Measurements from ENCODE around the gene RAB3IL1. TPM values are rescaled to one million over a fixed set of nuclear protein-coding genes. Genes with fewer than 3 reads are reported as not detected.

The RAB3IL1 gene
- total RNA-seq, 1 experiment from 2014 or later, result 18.1 TPM

DNA sequence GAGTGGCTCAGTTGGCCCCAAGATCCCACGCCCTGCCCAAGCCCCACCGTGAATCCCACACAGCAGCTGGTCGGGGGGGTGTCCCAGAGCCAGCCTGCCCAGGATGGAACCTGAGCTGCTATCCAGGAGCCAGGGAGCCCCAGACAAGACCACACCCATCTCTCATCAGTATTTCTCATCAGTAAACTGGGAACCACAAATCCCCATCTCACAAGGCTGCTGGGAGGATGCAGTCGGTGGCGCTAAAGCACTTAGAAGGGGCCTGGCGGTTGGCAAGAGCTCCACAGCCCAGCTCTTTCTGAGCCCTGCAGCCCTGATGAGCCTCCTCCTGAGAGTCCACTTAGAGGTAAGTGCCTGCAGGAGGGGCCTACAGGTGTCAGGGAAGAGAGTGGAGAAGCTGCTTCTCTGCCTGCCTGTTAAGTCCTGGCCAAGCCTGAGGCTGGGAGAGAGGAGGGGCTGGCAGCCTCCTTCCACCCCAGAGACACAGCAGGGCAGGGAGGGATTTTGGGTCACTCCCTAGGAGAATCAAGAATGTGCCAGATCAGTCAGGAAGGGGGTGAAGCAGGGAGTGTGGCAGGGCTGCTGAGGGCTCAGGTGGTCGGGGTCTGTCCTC lies 32.1 kb downstream of the RAB3IL1 start:
- no peak overlapping the region for H2AFZ ChIP-seq (ENCODE audit: low read depth, low read length, poor library complexity, severe bottlenecking)
- no peak overlapping the region for H3K9ac ChIP-seq (ENCODE audit: low read length)
- ATAC-seq, result no peak
- no peak for DNase-seq (ENCODE audit: low read depth, low spot score)
- RAD21 ChIA-PET (ENCODE audit: low non-redundant PET in 1 of 2, low total read pairs in 2 of 2, uncharacterized antibody in 2 of 2, unreplicated experiment in 2 of 2), result no interaction called here
- CTCF ChIA-PET, result interaction anchor here (0.8 to 2.0 kb wide), 3 partner anchors 14 to 88 kb away, joined by 3 to 4 read pairs (median 3); no protein-coding TSS in a partner anchor
- no peaks in the 10 kb centered on the region for H3K9me2 ChIP-seq (ENCODE audit: insufficient read depth)
- POLR2A ChIA-PET, result no interaction called here
- H3K4me3 ChIP-seq (replicated peaks in 1 of 2; ENCODE audit: low read depth in 1 of 2, low read length in 2 of 2), result no peak overlapping the region
- H3K27me3 ChIP-seq (ENCODE audit: insufficient read depth, low read length), result no peaks in the 10 kb centered on the region
- TF ChIP-seq CEBPB (IDR thresholded peaks at IDR 0.05; ENCODE audit: low read depth) (no peak), EGR1 (IDR thresholded peaks at IDR 0.05; ENCODE audit: low read depth) (no peak), SRF (IDR thresholded peaks at IDR 0.05; ENCODE audit: low read depth) (no peak), JUND (IDR thresholded peaks at IDR 0.05) (no peak), RAD21 (IDR thresholded peaks at IDR 0.05; ENCODE audit: low read depth) (no peak), SIN3A (IDR thresholded peaks at IDR 0.05; ENCODE audit: low read depth) (no peak), SP1 (IDR thresholded peaks at IDR 0.05; ENCODE audit: low read depth) (no peak), EZH2phosphoT487 (IDR thresholded peaks at IDR 0.05; ENCODE audit: borderline replicate concordance) (no peak), ELF1 (IDR thresholded peaks at IDR 0.05; ENCODE audit: borderline replicate concordance, low read depth) (no peak), ZFX (IDR thresholded peaks at IDR 0.05) (no peak), EZH2 (IDR thresholded peaks at IDR 0.05) (no peak), FOSL1 (IDR thresholded peaks at IDR 0.05; ENCODE audit: low read depth) (no peak), POLR2AphosphoS5 (IDR thresholded peaks at IDR 0.05; ENCODE audit: low read depth, low read length) (no peak), CBX3 (IDR thresholded peaks at IDR 0.05; ENCODE audit: low read depth) (no peak), YY1 (IDR thresholded peaks at IDR 0.05; ENCODE audit: extremely low read depth, insufficient replicate concordance, low read depth, low read length) (no peak)
- TF ChIP-seq, protein P1, sequence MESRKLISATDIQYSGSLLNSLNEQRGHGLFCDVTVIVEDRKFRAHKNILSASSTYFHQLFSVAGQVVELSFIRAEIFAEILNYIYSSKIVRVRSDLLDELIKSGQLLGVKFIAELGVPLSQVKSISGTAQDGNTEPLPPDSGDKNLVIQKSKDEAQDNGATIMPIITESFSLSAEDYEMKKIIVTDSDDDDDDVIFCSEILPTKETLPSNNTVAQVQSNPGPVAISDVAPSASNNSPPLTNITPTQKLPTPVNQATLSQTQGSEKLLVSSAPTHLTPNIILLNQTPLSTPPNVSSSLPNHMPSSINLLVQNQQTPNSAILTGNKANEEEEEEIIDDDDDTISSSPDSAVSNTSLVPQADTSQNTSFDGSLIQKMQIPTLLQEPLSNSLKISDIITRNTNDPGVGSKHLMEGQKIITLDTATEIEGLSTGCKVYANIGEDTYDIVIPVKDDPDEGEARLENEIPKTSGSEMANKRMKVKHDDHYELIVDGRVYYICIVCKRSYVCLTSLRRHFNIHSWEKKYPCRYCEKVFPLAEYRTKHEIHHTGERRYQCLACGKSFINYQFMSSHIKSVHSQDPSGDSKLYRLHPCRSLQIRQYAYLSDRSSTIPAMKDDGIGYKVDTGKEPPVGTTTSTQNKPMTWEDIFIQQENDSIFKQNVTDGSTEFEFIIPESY (IDR thresholded peaks at IDR 0.05; ENCODE audit: extremely low read depth, insufficient replicate concordance, low read length), result no peak
- TF ChIP-seq, protein P2, sequence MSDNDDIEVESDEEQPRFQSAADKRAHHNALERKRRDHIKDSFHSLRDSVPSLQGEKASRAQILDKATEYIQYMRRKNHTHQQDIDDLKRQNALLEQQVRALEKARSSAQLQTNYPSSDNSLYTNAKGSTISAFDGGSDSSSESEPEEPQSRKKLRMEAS (IDR thresholded peaks at IDR 0.05), result no peak
- TF ChIP-seq, protein P3, sequence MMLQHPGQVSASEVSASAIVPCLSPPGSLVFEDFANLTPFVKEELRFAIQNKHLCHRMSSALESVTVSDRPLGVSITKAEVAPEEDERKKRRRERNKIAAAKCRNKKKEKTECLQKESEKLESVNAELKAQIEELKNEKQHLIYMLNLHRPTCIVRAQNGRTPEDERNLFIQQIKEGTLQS (IDR thresholded peaks at IDR 0.05), result no peak
- TF ChIP-seq, protein P4, sequence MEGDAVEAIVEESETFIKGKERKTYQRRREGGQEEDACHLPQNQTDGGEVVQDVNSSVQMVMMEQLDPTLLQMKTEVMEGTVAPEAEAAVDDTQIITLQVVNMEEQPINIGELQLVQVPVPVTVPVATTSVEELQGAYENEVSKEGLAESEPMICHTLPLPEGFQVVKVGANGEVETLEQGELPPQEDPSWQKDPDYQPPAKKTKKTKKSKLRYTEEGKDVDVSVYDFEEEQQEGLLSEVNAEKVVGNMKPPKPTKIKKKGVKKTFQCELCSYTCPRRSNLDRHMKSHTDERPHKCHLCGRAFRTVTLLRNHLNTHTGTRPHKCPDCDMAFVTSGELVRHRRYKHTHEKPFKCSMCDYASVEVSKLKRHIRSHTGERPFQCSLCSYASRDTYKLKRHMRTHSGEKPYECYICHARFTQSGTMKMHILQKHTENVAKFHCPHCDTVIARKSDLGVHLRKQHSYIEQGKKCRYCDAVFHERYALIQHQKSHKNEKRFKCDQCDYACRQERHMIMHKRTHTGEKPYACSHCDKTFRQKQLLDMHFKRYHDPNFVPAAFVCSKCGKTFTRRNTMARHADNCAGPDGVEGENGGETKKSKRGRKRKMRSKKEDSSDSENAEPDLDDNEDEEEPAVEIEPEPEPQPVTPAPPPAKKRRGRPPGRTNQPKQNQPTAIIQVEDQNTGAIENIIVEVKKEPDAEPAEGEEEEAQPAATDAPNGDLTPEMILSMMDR (IDR thresholded peaks at IDR 0.05 in 2 of 3, conservative IDR thresholded peaks at IDR 0.05 in 1 of 3; ENCODE audit: borderline replicate concordance in 1 of 3, insufficient read depth in 1 of 3, low read depth in 2 of 3, low read length in 2 of 3), result no peak
- TF ChIP-seq, protein P5, sequence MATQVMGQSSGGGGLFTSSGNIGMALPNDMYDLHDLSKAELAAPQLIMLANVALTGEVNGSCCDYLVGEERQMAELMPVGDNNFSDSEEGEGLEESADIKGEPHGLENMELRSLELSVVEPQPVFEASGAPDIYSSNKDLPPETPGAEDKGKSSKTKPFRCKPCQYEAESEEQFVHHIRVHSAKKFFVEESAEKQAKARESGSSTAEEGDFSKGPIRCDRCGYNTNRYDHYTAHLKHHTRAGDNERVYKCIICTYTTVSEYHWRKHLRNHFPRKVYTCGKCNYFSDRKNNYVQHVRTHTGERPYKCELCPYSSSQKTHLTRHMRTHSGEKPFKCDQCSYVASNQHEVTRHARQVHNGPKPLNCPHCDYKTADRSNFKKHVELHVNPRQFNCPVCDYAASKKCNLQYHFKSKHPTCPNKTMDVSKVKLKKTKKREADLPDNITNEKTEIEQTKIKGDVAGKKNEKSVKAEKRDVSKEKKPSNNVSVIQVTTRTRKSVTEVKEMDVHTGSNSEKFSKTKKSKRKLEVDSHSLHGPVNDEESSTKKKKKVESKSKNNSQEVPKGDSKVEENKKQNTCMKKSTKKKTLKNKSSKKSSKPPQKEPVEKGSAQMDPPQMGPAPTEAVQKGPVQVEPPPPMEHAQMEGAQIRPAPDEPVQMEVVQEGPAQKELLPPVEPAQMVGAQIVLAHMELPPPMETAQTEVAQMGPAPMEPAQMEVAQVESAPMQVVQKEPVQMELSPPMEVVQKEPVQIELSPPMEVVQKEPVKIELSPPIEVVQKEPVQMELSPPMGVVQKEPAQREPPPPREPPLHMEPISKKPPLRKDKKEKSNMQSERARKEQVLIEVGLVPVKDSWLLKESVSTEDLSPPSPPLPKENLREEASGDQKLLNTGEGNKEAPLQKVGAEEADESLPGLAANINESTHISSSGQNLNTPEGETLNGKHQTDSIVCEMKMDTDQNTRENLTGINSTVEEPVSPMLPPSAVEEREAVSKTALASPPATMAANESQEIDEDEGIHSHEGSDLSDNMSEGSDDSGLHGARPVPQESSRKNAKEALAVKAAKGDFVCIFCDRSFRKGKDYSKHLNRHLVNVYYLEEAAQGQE (IDR thresholded peaks at IDR 0.05; ENCODE audit: low read depth), result no peak
- H3K36me3 ChIP-seq (ENCODE audit: control insufficient read depth in 1 of 2, insufficient read depth in 2 of 2, low read length in 2 of 2), result peaks cover 0 to 3% of the 10 kb centered on the region in 2 experiments; a peak in 1 of 4 replicates
- no peak overlapping the region for H3K4me2 ChIP-seq (ENCODE audit: low read length)
- H3K79me2 ChIP-seq (ENCODE audit: insufficient read depth, low read length), result no peaks in the 10 kb centered on the region; the same call in 1 of the 2 replicates
- intact Hi-C loops (cut with micrococcal nuclease), result no loop called here
- no peaks in the 10 kb centered on the region for H4K20me1 ChIP-seq (ENCODE audit: insufficient read depth)
- H3K9me3 ChIP-seq (ENCODE audit: control insufficient read depth in 1 of 2, insufficient read depth in 1 of 2, low read depth in 1 of 2, low read length in 2 of 2), result peaks cover 0 to 6% of the 10 kb centered on the region in 2 experiments; a peak in 1 of 4 replicates
- BruUV-seq (replicated peaks), result no TSS peak
- no peak overlapping the region for H3K27ac ChIP-seq (ENCODE audit: low read depth, low read length)
- peaks cover 18 to 33% of the 10 kb centered on the region in 2 experiments for H3K4me1 ChIP-seq (ENCODE audit: control insufficient read depth in 1 of 2, insufficient read depth in 2 of 2, low read length in 2 of 2)

All from HCT116 (cell line).